GM18867 (cell line): ENCODE data around the gene PDP2.
A peak's percentile ranks its signal among the peaks of the same experiment; 100 is the strongest.
"Not testable (repeated sequence)": the region's sequence is repeated elsewhere in the genome, so short reads cannot be mapped to it uniquely, and the experiment has no call there.

Experiments used
- ATAC-seq: cut with Tn5 transposase; IDR thresholded peaks from one replicate; pipeline ENCODE4 v1.9.1; 2021; ENCODE audit warnings: mild to moderate bottlenecking, moderate library complexity; ENCODE audit not compliant: unreplicated experiment

The PDP2 gene

GRCh38 chr16:66885491-66885890, 5.2 kb downstream of the PDP2 start:
- no peak for ATAC-seq

GRCh38 chr16:66886321-66886720, 6.0 kb downstream of the PDP2 start:
- no peak for ATAC-seq

GRCh38 chr16:66886914-66887313, 6.6 kb downstream of the PDP2 start:
- no peak for ATAC-seq

- ATAC-seq = no peak
Observed at GRCh38 chr16:66888647-66889615, 8.6 kb downstream of the PDP2 start.

GRCh38 chr16:66889622-66890021, 9.3 kb downstream of the PDP2 start:
- no peak for ATAC-seq

- no peak for ATAC-seq
Observed at GRCh38 chr16:66890799-66891198, 10.5 kb downstream of the PDP2 start.

- no peak for ATAC-seq
Observed at GRCh38 chr16:66891360-66891759, 11.0 kb downstream of the PDP2 start.

GRCh38 chr16:66891797-66892196, 11.5 kb downstream of the PDP2 start:
- no peak for ATAC-seq

- no peak for ATAC-seq
Observed at GRCh38 chr16:66894055-66894454, 13.7 kb downstream of the PDP2 start.

GRCh38 chr16:66894948-66895688, 14.8 kb downstream of the PDP2 start:
- ATAC-seq = peak; percentile 71

GRCh38 chr16:66895689-66895979, 15.3 kb downstream of the PDP2 start:
- ATAC-seq = no peak

- no peak for ATAC-seq
Observed at GRCh38 chr16:66895999-66896398, 15.7 kb downstream of the PDP2 start.

- ATAC-seq = not testable (repeated sequence)
Observed at GRCh38 chr16:66896682-66897081, 16.4 kb downstream of the PDP2 start.

GRCh38 chr16:66898207-66898606, 17.9 kb downstream of the PDP2 start:
- ATAC-seq = no peak

- no peak for ATAC-seq
Observed at GRCh38 chr16:66898933-66899309, 18.6 kb downstream of the PDP2 start.

- no peak for ATAC-seq
Observed at GRCh38 chr16:66899310-66899944, 19.1 kb downstream of the PDP2 start.

GRCh38 chr16:66899945-66900710, 19.8 kb downstream of the PDP2 start:
- no peak for ATAC-seq

GRCh38 chr16:66900721-66901441, 20.6 kb downstream of the PDP2 start:
- ATAC-seq = no peak

- no peak for ATAC-seq
Observed at GRCh38 chr16:66901626-66902025, 21.3 kb downstream of the PDP2 start.
